ENCODE data around the gene ZMYND11.
"Not testable (repeated sequence)": the region's sequence is repeated elsewhere in the genome, so short reads cannot be mapped to it uniquely, and the experiment has no call there.

ZMYND11 gene

DNA sequence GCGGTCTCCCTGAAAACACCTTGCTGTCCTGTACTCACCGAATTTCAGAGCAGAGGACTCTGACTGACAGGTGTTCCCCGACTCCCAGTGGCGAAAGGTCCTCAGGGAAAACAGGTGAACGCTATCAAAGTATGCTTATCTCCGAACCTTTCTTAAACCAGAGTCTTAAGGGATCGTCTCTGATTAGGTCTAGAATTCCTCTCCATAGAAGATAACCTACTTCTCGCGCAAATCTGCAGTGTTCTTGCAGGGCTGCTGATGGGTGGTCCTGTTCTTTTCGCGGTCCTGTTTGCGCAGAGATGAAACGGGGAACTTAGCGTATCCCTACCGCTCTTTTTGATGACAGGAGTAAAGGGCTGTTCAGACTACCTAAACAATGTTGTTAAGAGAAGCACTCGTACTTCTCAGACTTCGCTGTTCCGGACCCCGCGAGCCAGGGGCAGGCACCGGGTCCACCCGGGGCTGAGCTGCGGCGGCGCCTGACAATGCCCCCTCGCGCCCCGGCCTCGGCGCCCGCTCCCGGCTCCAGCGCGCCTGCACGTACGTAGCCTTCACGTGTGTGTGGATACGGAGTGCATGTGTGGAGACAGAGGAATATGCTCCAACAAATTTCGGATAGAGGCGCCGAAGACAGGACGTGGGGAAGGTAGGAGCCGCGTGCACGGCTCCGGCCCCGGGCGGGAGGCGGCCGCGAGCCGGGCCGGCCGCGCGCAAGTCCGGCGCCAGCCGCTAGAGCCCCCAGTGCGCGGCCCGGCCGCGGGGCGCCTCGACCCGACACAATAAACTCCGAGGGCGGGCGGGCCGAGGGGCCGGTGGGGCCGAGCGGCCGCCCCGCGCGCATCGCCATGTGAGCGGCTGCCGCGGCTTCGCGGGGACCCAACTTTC, 766 bp upstream of the ZMYND11 start:
- DNase-seq = peak; percentile 82

DNA sequence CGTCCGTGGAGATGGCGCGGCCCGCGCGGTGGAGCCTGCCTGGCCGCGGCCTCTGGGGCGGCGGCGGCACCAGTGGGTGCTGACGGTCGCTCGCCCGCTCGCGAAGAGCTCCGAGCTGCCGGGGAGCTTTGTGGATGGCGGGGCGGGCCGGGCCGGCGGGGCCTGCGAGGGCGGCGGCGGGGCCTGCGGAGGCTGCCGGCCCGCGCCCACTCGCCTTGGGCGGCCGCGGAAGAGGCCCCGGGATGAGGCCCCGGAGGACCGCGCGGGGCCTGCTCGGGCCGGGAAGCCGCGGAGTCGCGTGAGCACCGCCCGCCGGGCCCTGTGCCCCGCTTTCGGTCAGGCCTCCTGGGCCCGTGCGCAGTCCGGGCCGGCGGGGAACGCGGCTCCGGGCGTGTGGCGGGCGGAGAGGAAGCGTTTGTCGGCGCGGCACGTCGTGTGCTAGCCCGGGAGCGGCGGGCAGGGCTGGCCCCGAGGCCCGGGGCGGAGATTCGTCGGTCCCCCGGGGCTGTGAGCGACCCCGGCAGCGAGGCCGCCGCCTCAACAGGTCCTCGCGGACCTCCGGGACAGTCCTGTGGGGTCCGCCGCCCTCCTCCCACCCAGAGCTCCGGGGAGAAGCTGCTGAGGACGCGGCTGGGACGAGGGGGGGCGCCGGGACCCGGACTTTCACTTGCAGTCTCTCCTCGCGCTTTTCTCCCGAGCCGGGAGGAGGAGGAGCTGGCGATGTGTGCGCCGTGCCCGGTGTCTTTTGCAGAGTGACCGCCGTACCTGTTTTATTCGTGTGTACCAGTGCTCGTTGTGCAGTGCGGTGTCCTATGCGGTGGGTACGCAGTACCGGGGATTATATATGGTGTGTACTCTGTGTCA, 578 bp downstream of the ZMYND11 start:
- DNase-seq = peak; percentile 84

DNA sequence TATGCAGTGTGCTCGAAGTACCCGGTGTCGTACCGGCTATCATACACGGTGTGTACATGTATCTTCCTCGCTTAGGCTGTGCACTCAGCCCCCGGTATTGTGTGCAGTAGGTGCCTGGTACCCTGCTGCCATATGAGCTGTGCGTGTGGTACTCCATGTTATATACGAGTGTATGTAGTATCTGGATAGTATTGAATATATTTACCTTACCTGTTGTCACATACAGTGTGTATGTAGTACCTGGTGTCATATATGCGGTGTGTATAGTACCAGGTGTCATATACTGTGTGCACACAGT, 1.2 kb downstream of the ZMYND11 start:
- no peak for DNase-seq

DNA sequence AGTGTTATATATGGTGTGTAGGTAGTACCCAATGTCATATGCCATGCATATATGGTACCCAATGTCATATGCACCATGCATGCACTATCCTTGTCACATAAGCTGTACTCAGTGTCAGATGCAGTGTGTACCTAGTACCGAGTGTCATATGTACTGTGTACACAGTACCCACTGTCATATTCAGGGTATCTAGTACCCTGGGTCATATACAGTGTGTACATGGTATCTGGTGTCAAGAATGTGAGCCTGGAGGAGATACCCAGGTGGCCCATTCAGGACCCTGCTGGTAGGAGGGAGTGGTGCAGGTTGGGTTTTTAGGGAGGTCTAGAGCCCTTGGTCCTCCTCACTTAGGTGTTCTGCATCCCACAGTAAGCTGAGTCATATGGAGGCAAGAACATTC, 1.8 kb downstream of the ZMYND11 start:
- peak; percentile 79 for DNase-seq

DNA sequence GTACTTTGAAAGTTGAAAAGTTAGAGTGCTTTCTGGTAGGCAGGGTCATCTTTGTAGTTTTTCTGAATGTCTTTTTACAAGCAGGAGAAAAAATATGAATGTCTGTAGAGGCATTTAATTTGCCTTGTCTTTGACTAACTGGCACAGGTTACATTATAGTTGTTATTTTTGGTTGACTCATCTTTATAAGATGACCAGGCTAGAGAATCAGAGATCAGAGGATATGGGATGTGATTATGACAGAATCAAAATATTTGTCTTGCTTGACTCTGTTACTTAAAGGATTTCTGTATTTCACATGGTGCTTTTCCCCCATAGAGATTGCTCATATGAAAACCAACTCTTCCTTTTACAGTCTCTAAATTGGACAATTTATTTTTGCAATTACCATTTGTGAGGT, 2.4 kb downstream of the ZMYND11 start:
- DNase-seq = no peak

DNA sequence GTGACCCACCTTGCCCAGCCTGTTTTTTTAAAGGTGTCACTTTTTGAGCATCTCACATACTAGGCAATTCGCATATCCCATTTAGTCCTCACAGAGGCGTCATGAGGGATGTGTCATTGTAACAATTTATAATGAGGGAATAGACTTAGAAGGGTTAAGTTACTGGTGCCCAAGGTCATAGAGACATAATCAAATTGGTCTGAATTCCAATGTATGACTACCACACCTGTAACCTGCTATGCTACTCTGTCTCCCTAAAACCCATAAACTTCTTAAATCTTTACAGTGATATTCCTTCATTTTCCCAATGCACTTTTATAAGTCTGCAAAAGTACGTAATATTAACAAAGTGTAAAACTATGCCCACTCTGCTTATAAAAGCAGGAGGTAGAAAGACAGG, 7.1 kb downstream of the ZMYND11 start:
- DNase-seq = no peak

DNA sequence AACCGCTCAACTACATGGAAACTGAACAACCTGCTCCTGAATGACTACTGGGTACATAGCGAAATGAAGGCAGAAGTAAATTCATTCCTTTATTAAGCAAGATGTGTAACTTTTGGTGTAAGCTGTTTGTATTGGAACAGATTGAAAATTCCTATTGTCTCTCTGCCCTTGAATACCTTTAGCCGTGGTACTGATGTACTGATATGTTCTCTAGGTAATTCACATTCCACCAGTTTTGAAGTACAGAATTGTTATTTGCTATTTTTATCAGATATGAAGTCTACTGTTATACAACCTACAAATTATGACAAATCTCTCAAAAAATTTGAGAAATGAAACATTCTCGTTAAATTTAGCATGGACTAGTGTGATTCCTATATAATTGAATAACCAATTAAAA, 17.7 kb downstream of the ZMYND11 start:
- no peak for DNase-seq

DNA sequence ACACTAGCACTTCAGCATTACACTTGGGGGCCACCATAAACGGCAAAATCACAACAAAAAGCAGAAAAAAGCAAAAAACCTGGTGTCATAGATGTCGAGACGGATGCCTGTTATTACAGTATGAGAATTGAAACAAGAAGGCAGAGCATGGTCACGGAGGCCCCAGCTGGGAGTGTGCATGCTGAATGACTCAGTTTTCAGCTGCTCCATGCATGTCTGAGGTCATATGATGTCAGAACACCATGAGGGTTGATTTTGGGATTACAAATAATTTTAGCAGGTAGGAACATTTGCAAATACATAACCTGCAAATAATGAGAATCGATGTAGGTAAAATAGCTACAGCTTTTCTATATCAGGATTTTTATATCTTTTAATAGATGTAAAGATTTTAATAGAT, 19.1 kb downstream of the ZMYND11 start:
- no peak for DNase-seq

DNA sequence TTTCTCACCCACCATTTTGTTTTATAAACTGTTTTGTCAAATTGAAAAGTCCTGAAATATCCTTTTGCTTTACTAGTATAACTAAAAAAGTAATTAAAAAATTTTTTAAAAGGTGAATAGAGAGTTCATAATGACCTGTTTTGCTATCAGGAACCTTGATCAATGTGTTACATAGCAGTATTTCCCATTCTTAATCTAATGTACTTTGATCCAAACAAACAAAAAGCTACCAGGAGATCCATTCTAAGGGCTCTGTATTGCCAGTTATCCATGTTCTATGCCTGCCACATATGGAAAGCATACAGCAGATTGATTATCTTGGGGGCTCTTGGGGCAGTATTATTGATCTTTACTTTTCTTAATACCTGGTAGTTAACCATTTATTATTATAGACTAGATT, 32.1 kb downstream of the ZMYND11 start:
- DNase-seq = no peak

DNA sequence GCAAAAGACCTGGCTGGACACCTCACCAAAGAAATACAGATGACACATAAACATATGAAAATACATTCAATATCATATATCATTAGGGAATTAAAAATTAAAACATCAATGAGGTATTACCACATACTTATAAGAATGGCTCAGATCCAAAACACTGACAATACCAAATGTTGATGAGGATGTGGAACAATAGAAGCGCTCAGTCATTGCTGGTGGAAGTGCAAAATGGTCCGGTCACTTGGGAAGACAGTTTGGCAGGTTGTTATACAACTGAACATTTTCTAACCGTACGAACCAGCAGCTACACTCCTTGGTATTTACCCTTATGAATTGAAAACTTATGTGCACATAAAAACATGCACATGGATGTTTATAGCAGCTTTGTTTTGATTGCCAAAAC, 38.5 kb downstream of the ZMYND11 start:
- DNase-seq = no peak

DNA sequence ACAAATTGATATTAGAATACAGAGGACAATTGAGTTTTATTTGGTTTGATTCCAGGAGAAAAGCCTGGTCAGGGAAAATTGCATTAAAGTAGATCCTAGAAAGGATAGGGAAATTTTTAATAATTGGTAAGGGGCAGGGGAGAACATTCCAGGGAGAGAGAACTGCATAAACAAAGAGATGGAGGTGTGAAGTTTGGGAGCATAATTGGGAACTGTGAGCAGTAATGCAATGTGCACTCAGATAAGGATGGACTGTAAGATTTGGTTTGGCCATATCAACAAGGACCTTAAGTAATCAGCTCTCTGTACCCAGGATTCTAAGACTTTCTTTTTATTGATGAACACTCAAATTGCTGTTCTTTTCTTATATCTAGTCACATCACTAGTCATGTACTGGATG, 41.4 kb downstream of the ZMYND11 start:
- no peak for DNase-seq

DNA sequence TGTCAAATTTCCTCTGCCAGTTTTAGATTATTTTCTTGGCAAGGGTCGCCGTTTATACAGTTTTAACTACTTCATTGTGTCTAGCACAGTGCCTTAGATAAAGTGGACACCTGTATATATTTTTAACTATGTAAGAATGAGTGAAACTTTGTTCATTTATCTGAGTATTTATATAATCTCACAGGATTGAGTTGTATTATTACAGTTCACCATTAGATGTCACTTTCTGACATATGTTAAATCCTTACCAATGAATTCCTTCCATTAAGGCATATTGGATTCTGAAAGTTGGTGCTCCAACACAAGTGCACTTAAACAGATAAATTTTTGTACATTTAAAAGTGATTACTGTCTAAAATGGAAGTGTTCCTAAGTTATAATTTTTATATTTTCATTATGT, 43.0 kb downstream of the ZMYND11 start:
- peak; percentile 67 for DNase-seq

DNA sequence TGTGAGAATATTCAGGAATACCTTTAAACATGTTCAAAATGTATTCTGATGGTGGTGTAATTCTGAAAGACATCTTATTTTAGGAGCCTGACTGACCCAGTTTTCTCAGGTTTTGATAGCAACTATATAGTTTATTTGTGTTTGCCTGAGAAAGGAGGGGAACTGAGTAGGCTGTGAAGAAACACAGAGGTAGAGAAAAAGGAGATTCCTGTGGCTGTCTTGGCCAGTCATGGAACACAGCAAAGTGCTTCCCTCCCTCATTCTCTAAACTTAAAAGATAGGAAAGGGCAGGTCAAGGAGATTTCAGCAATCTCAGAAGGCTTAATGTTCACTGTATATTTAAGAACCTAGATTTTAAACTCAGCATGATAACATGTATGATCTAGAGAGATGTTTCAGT, 43.5 kb downstream of the ZMYND11 start:
- DNase-seq = no peak

DNA sequence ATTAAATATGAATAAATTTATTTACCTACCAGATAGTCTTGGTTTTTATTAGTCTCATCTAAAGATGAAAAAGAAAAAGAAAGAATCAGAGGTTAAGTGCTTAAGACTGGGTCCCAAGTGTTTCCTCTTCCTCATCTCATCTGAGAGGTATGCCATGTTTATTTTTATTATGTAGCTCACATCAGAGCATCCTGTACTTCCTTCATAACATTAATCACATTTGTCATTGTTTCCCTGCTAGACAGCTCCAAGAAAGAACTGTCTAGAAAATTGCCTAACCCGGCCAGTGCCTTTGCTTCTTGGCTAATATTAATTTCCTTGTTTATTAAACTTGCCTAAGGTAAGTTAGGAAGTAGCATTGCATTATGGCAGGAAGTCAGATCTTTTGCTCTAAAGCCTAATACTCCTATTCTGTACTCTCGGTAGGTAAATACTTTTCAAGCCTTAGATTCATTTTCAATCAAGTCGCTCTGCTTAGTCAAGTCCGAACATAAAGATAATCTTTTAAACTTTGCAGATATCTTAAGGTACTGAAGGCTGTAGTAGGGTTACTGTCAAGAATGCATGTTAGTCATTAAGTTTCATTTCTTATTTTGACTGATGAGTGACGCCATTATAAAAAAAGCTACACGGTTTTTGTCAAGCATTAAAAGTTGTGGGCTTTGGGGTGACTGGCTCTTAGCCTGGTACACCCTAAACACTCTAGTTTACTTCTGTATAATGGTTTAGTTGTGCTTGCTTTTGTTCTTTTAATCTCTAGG, 47.4 kb downstream of the ZMYND11 start:
- DNase-seq = no peak

DNA sequence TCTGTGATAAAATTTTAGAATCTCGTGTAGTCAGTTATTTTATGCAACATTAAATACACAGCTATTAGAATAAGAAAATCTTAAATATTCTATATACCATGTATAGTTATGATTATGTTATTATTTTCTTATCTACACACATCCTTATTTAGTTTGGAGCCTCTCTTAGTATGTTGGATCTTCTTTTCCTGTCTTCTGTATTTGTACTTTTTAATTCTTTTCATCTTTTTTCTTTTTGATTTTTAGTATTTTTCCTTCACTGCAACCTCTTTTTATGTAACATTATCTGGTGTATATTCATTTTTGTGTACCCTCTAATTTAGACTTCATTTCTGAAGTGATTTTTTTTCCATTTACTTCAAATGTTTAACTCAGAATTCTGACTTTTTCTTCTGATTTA, 48.9 kb downstream of the ZMYND11 start:
- DNase-seq = no peak

DNA sequence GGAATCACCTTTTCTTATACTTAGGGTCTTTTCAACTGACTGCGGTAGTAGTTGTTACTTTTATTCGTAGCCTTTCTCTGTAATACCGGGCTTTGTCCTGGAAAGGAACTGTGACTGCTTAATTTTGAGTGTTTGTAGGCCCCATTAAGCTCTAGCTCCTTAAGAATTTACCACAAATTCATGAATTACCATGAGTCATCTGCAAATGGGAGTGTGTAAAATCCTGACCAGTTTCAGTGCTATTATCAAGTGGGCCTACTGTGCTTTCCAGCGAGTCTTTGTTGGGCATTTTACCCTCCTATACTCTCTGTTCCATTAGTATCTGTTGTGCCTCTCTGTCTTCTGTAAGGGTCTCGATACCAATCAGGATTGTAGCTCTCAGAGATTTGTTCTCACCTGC, 49.7 kb downstream of the ZMYND11 start:
- DNase-seq = no peak

DNA sequence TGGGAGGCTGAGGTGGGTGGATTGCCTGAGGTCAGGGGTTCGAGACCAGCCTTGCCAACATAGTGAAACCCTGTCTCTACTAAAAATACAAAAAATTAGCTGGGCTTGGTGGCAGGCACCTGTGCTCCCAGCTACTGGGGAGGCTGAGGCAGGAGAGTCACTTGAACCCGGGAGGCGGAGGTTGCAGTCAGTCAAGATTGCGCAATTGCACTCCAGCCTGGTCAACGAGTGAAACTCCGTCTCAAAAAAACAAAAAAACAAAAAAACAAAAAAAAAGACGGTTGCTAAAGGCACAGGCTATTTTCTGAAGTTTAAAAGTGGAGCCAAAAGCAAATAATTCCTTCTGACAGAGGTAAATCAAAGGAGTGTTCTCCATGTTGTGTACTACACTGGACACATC, 50.3 kb downstream of the ZMYND11 start:
- not testable (repeated sequence) for DNase-seq

DNA sequence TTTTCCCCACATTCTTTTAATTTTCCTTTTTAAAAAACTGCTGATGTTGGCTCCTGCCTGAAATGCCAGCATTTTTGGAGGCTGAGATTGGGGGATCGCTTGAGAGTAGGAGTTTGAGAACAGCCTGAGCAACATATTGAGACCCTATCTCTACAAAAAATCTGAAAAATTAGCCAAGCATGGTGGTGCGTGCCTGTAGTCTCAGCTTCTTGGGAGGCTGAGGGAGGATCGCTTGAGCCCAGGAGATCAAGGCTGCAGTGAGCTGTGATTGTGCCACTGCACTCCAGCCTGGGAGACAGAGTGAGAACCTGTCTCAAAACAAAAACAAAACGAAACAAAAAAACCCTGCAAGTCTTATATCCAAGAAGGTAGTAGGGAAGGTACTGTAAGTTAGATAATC, 51.7 kb downstream of the ZMYND11 start:
- DNase-seq = no peak

DNA sequence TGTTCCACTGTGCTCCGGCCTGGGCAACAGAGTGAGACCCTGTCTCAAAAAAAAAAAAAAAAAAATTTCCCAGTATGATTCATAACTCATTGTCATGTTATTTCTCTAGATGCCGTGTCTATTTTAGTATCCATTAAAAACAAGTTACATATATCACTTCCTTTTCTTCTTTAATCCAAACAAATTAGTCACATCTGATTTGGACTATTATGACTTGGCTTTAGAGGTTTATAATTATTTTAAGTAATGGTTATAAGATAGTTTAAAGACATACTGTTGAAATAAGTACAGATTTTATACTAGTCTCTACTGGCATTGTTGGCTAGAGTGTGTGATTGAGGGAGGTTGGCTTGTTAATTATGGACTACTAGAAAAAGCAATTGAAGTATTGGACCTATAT, 53.3 kb downstream of the ZMYND11 start:
- no peak for DNase-seq

DNA sequence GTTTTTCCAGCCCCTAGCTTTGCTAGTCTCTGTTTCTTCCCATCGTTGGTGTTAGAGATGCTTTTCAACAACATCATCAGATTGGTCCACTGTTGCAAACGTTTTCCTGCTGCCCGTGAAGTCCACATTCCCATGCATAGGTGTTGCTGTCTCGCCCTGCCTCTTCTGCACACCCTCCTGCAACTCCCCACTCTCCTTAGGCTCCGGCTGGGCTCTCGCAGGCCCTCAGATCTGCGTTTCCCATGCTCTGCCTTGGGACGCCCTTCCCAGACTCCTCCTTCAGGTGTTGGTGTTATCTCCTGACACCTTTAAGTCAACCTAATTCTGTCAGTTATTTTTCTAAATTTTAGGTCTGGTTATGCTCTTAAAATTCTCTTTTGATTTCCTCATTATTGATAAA, 55.0 kb downstream of the ZMYND11 start:
- no peak for DNase-seq

DNA sequence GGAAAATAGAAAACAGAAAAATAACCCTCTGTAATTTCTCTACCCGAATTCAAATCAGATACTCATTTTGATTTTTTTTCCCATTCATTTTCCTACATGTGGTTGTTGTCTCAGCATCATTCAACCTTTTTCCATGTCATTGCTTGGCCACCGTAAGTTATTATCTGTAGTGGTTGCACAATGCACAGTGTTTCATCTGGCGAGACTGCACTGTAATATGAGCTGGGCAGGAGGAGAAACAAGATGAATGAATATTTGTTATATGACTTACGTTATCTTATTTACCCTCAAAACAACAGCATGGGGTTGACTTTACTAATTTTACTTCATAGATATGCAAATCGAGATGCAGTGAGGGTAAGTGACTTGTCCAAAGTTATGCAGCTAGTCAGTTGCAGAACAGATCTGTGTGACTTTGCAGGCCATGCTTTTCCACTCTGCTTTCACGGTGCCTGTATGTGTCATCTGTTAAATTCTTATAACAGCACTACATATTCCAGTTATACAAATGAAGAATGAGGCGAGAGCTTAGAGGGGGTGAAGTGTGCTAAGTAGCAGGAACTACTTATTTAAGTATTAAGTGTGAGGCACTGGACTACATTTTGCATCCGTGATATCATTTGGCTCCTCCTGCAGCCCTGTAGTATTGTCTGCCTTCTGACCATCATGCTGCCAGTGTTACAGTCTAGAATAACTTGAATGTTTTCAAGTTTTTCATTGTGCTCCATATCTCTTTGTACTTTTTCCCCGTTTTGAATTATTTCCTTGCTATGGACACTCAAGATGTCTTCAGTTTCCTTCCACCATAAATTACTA, 56.7 kb downstream of the ZMYND11 start:
- no peak for DNase-seq

DNA sequence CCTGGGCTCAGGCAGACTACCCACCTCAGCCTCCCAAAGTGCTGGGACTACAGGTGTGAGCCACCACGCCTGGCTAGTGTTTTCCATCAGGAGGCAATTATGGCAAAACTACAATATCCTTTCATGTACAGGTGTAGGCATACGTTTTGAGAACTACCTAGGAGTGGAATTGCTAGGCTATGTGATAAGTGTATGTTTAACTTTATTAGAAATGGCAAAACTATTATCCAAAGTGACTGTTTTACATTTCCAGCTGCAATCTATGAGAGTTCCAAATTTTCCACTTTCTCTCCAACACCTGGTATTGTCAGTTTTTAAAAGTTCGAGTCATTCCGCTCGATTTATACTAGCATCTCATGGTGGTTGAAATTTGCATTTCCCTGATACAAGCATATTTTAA, 59.0 kb downstream of the ZMYND11 start:
- DNase-seq = no peak

DNA sequence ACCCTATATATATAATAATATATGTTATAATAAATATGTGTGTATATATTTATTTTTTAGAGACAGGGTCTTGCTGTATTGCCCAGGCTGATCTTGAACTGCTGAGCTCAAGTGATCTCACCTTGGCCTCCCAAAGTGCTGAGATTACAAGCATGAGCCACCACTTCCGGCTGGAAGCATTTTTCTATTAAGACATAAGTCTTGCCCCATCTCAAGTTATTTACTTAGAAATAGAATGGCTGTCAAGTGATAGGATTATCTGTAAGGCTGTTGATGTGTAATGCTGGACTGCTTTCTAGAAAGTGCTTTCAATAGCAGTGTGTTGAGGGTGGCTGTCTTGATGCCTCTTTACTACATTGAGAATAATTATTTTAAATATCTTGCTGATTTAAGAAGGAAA, 65.2 kb downstream of the ZMYND11 start:
- DNase-seq = no peak

Data from DMS53 (cell line).